K562 (cell line): ENCODE measurements around the gene OTUD5. TPM values are rescaled to one million over a fixed set of nuclear protein-coding genes. Genes with fewer than 3 reads are reported as not detected.

ENCODE experiments used
- ASH1L ChIP-seq: fragments of 450-650 bp; IDR thresholded peaks from 2 replicates; pipeline ENCODE4 v1.6.1; 2018; ENCODE audit warnings: borderline replicate concordance, mild to moderate bottlenecking, low read depth; ENCODE audit not compliant: partially characterized antibody
- CSDE1 ChIP-seq, 2 experiments: fragments of 450-650 bp; IDR thresholded peaks; 2 replicates each; pipeline ENCODE4 v1.6.1; 2016; ENCODE audit warnings: mild to moderate bottlenecking in 1 of 2
- EP400 ChIP-seq: fragments of 450-650 bp; IDR thresholded peaks from 2 replicates; pipeline ENCODE4 v1.6.1; 2017; ENCODE audit warnings: antibody characterized with exemption, mild to moderate bottlenecking, moderate library complexity
- HMGN3 ChIP-seq: IDR thresholded peaks from 2 replicates; pipeline ENCODE4 v1.6.1; 2011; ENCODE audit warnings: borderline replicate concordance, low read depth, mild to moderate bottlenecking, mixed read lengths, low read length; ENCODE audit not compliant: insufficient read length; ENCODE audit errors: extremely low read depth
- LCOR ChIP-seq: sonication (generic); formaldehyde crosslinking; IDR thresholded peaks from 2 replicates; pipeline ENCODE4 v1.8.0; 2022; ENCODE audit warnings: mild to moderate bottlenecking, missing genetic modification reagents
- MIER1 ChIP-seq: fragments of 450-650 bp; IDR thresholded peaks from 2 replicates; pipeline ENCODE4 v1.6.1; 2016; ENCODE audit warnings: antibody characterized with exemption, mild to moderate bottlenecking, low read depth
- PBX2 ChIP-seq, 2 experiments: IDR thresholded peaks in 1 of 2; conservative IDR thresholded peaks in 1 of 2; 2 replicates each; pipeline ENCODE4 v1.6.1; 2016; ENCODE audit warnings: low read depth in 2 of 2, mild to moderate bottlenecking in 1 of 2, missing compliant biosample characterization in 1 of 2, missing genetic modification characterization in 1 of 2, moderate library complexity in 1 of 2
- PHF8 ChIP-seq: fragments of 200-600 bp; sonication (generic); IDR thresholded peaks from 2 replicates; pipeline ENCODE4 v1.6.1; 2012; ENCODE audit warnings: mixed run types, mild to moderate bottlenecking, inconsistent platforms, low read length, moderate library complexity, borderline replicate concordance
- POLR2A ChIP-seq: fragments of 450-650 bp; conservative IDR thresholded peaks from 2 replicates; pipeline ENCODE4 v1.6.1; 2016
- POLR2AphosphoS5 ChIP-seq: IDR thresholded peaks from 2 replicates; pipeline ENCODE4 v1.6.1; 2011; ENCODE audit warnings: mild to moderate bottlenecking, low read depth, low read length, moderate library complexity; ENCODE audit not compliant: control insufficient read depth, insufficient read depth
- PREB ChIP-seq: sonication (generic); formaldehyde crosslinking; IDR thresholded peaks from 2 replicates; pipeline ENCODE4 v1.8.1; 2023; ENCODE audit warnings: mild to moderate bottlenecking, missing genetic modification reagents
- SUPT5H ChIP-seq: fragments of 450-650 bp; IDR thresholded peaks from 2 replicates; pipeline ENCODE4 v1.6.1; 2016
- ZNF146 ChIP-seq: IDR thresholded peaks from one replicate; pipeline ENCODE4 v1.6.1; 2018; ENCODE audit warnings: missing compliant biosample characterization; ENCODE audit not compliant: unreplicated experiment
- polyA plus RNA-seq, 8 experiments: library from polyadenylated mRNA; depleted of rRNA in 4 of 8; stranded (reverse) in 5 of 8; unstranded in 3 of 8; fragments of >200 nt; fragmentation: Nextera tagmentation in 2 of 8; fragmentation: Illumina TruSeq in 1 of 8; extraction: Ambion mirVana in 2 of 8; extraction: Trizol in 1 of 8; gene quantifications; 2 replicates each; pipeline versions ENCODE4 v1.2.1 to v1.2.3, GENCODE V29; 2011 to 2014; ENCODE audit warnings: inconsistent platforms in 1 of 8, missing spikeins in 1 of 8
- total RNA-seq, 7 experiments: library from RNA; depleted of rRNA in 6 of 7; stranded (reverse); fragments of >200 nt in 6 of 7; fragmentation: Illumina TruSeq in 2 of 7; extraction: Trizol in 2 of 7; gene quantifications; 2 replicates each; pipeline versions ENCODE4 v1.2.1 to v1.2.3, GENCODE V29; 2011 to 2021; ENCODE audit warnings: low replicate concordance in 1 of 7
- TF ChIP-seq, protein P1 (sequence below), 2 experiments: IDR thresholded peaks; 2 replicates each; pipeline ENCODE4 v1.6.1; 2011; ENCODE audit warnings: borderline replicate concordance in 1 of 2, control low read depth in 1 of 2, low read depth in 1 of 2, low read length in 1 of 2, mild to moderate bottlenecking in 1 of 2, mixed read lengths in 1 of 2, moderate library complexity in 1 of 2; ENCODE audit not compliant: insufficient read depth in 1 of 2, insufficient read length in 1 of 2, poor library complexity in 1 of 2, severe bottlenecking in 1 of 2; ENCODE audit errors: extremely low read depth in 1 of 2
- TF ChIP-seq, protein P2 (sequence below): fragments of 450-650 bp; IDR thresholded peaks from 2 replicates; pipeline ENCODE4 v1.7.0; 2016; ENCODE audit warnings: borderline replicate concordance
- TF ChIP-seq, protein P3 (sequence below): sonication (generic); formaldehyde crosslinking; IDR thresholded peaks from 2 replicates; pipeline ENCODE4 v1.9.0; 2022; ENCODE audit warnings: mild to moderate bottlenecking, missing genetic modification reagents

Gene OTUD5
- total and polyA plus RNA-seq, 9 of the 15 experiments (the other 6 are each of a cell fraction or from before 2014, with no cell fraction given), result 3.6 to 102 (median 59.0) TPM

GRCh38 chrX:48897625-48898306 is 59.6 kb downstream of the OTUD5 start, which contains the start of the genes PQBP1 and TIMM17B (continued):
- TF ChIP-seq ZNF146, result no peak
- TF ChIP-seq MIER1, result 0 out of 2 replicates have a peak, but pooled peaks have one; percentile 68
- no peak for TF ChIP-seq PBX2 (CRISPR knock-in tag; IDR thresholded peaks at IDR 0.05; ENCODE audit: low read depth)
- TF ChIP-seq PBX2 (tag; conservative IDR thresholded peaks at IDR 0.05; ENCODE audit: low read depth), result peak; percentile 79
- TF ChIP-seq CSDE1 (IDR thresholded peaks at IDR 0.05), result no peak
- TF ChIP-seq, protein P1, sequence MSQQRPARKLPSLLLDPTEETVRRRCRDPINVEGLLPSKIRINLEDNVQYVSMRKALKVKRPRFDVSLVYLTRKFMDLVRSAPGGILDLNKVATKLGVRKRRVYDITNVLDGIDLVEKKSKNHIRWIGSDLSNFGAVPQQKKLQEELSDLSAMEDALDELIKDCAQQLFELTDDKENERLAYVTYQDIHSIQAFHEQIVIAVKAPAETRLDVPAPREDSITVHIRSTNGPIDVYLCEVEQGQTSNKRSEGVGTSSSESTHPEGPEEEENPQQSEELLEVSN (IDR thresholded peaks at IDR 0.05; ENCODE audit: borderline replicate concordance in 1 of 2, extremely low read depth in 1 of 2, insufficient read depth in 1 of 2, insufficient read length in 1 of 2, low read depth in 1 of 2, low read length in 1 of 2, poor library complexity in 1 of 2, severe bottlenecking in 1 of 2), result peak in 1 of 2 experiments; percentile 6
- TF ChIP-seq POLR2A, result peak; percentile 97
- TF ChIP-seq HMGN3, result peak; percentile 65
- TF ChIP-seq PREB (CRISPR knock-in tag), result peak; percentile 65; the same call in 1 of the 2 replicates
- TF ChIP-seq, protein P2, sequence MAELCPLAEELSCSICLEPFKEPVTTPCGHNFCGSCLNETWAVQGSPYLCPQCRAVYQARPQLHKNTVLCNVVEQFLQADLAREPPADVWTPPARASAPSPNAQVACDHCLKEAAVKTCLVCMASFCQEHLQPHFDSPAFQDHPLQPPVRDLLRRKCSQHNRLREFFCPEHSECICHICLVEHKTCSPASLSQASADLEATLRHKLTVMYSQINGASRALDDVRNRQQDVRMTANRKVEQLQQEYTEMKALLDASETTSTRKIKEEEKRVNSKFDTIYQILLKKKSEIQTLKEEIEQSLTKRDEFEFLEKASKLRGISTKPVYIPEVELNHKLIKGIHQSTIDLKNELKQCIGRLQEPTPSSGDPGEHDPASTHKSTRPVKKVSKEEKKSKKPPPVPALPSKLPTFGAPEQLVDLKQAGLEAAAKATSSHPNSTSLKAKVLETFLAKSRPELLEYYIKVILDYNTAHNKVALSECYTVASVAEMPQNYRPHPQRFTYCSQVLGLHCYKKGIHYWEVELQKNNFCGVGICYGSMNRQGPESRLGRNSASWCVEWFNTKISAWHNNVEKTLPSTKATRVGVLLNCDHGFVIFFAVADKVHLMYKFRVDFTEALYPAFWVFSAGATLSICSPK, result no peak
- TF ChIP-seq, protein P3, sequence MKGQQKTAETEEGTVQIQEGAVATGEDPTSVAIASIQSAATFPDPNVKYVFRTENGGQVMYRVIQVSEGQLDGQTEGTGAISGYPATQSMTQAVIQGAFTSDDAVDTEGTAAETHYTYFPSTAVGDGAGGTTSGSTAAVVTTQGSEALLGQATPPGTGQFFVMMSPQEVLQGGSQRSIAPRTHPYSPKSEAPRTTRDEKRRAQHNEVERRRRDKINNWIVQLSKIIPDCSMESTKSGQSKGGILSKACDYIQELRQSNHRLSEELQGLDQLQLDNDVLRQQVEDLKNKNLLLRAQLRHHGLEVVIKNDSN (CRISPR knock-in tag), result peak; percentile 60
- TF ChIP-seq PHF8, result peak; percentile 93; the same call in 1 of the 2 replicates
- 0 out of 2 replicates have a peak, but pooled peaks have one; percentile 70 for TF ChIP-seq LCOR (CRISPR knock-in tag)
- TF ChIP-seq ASH1L, result peak; percentile 83
- peak; percentile 68 for TF ChIP-seq POLR2AphosphoS5
- peak; percentile 96 for TF ChIP-seq SUPT5H
- peak; percentile 61 for TF ChIP-seq EP400
